ENCODE results near the gene SORCS2.

DNA sequence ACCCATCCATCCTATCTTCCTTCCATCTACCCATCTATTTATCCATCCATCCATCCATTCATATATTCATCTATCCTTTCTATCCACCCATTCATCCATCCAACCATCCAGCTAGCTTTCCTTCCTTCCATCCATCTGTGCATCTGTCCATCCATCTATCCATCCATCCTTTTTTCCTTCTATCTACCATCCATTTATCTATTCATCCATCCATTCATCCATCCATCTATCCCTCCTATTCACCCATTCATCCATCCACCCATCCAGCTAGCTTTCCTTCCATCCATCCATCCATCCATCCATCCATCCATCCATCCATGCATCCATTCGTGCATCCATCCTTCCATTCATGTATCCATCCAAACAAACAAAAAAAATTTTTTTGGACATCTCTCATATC, 123.6 kb downstream of the SORCS2 start:
- TF ChIP-seq CTCF (IDR thresholded peaks at IDR 0.05) (no peak), POLR2A (IDR thresholded peaks at IDR 0.05) (no peak)
